Stimulated activated CD4-positive, alpha-beta T cell treated with anti-CD3 and anti-CD28 coated beads, Interleukin-1b, Interleukin-23, amount 100 ng/mL, for 48 hours (primary cell): Measurements from ENCODE around the gene TAC3.
"Not testable (repeated sequence)": the region's sequence is repeated elsewhere in the genome, so short reads cannot be mapped to it uniquely, and the experiment has no call there.

ENCODE experiments used
- DNase-seq: peaks from one replicate; pipeline ENCODE4 v3.0.0-alpha.2; 2020

Gene TAC3

DNA sequence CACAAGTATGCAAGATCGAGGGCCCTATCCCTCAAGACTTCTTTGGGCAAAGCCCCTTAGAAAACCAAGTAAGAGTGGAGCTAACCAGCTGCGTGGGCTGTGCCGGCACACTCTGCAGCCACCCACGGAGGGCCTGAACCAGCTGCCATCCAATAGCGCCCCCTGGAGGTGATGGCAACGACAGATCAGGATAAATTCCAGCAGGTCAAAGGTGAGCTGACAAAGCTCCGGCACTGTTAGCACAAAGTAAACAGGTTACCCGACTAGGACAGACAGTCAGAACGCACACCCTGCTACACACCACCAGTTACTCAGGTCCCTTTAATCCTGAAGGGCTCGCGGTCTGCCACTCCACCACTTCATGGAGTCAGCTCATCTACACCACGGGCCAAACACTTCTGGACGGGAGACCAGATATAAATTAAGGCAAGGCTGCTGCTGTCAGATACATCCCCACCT, 14.9 kb downstream of the TAC3 start:
- peak; percentile 78 for DNase-seq

DNA sequence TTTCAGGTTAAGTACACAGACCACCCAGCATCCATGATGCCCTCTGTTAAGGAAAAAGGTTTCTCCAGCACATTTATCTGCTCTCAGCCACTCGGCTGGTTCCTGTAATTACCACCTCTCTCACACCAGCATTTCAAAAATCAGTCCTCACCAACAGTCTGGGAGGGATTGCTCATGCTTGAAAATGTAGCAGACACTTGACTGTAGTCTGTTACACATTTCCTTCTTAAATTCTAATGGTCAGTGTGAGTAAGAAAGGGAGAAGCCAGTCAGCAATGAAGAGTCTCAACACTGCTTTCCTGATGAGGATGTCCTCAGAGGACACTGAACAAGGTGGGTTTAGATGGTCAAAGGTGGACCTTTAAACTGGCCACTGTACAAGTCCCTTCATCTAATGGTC, 15.9 kb downstream of the TAC3 start:
- DNase-seq, result no peak

DNA sequence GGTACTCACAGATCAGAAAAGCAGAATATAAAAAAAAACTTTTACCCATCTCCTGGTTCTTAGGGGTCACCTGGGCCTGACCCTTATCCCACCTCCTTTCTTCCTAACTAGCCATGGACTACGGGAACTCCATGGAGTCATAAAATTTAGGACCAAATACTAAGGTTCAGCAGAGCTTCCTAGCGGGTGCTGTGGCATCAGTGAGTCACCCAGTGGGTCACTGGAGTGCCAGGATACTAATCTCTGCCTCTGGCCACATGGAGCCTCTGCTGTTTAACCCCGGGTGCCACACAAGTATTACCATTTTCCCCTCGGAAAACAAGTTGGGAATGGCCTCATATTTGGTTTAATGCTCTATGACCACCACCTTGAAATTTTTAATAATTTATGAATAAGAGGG, 16.9 kb downstream of the TAC3 start:
- DNase-seq, result no peak

DNA sequence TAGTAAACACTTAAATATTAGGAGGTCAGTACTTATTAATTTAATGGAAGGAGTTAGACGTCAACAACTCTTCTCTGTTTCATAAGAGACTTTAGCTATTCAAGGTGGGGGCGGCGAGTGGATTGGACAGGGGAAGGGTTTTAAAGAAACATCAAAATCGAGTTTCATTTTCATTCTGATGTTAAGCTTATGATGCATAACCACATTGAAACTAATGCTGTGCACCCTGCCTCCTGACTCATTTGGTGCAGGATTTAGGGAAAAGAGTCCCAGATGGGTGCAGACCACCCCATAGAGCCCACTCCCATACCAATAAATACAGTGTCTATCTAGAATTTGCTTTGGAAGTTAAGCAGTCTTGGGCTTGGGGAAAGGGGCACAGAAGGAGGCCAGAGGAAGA, 17.3 kb downstream of the TAC3 start:
- peak; percentile 59 for DNase-seq

DNA sequence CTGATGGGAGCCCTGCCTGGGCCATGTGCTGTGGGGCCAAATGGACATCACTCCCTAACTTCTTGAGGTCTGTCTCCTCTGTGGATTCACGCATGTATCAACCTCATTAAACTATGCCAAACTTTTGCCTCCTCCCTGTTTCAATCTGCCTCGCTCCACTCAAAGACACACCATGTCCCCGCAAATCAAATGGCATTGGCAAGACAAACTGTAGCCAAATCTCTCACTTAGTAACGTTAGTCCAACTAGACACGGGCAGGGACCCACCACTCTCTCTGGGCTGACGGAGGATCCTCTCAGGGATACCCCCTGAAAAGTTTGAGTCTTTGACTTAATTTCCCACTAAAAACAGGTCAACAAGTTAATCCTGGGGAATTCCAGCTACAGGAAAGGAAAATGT, 18.0 kb downstream of the TAC3 start:
- DNase-seq, result no peak

DNA sequence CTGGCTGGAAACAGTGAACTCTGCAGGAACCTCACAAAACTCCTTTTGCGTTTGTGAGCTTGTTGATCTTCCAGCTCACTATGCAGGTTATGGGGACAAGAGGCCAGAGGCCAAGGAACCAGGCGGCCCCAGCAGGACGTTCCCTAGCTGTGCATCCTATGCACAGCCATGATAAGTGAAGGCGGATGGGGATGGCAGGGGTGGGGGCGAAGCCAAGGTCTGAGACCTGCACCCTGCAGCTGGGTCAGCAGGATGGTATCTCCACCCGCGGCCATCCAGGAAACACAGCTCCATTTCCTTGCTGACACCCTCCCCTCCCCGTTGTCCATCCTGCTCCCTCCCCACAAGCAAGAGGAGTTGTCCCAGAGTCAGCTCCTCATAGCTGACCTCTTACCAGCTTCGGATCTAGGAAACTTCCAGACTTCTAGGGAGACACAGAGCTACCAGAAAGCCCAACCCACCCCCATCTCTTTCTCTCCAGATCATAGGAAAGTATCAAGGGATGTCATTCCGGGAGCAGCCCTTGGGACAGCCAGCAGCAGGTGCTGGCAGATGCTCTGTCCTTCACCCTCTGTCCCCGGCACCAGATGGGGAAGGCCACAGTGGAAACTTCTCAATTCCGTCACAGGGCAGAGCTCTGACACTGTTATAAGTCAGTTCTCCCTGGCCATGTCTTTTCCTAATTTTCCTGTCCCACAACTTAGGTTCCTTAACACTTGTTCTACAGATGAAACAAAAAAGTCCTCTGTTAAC, 19.4 kb downstream of the TAC3 start:
- DNase-seq, result no peak

DNA sequence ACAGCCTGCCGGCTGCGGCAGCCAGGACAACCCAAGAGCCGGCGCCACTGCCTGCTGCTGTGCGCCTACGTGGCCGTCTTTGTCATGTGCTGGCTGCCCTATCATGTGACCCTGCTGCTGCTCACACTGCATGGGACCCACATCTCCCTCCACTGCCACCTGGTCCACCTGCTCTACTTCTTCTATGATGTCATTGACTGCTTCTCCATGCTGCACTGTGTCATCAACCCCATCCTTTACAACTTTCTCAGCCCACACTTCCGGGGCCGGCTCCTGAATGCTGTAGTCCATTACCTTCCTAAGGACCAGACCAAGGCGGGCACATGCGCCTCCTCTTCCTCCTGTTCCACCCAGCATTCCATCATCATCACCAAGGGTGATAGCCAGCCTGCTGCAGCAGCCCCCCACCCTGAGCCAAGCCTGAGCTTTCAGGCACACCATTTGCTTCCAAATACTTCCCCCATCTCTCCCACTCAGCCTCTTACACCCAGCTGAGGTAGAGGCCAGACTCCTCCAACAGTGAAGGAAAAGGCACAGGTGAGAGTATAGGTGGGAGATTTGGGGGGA, 20.3 kb downstream of the TAC3 start:
- DNase-seq, result no peak

DNA sequence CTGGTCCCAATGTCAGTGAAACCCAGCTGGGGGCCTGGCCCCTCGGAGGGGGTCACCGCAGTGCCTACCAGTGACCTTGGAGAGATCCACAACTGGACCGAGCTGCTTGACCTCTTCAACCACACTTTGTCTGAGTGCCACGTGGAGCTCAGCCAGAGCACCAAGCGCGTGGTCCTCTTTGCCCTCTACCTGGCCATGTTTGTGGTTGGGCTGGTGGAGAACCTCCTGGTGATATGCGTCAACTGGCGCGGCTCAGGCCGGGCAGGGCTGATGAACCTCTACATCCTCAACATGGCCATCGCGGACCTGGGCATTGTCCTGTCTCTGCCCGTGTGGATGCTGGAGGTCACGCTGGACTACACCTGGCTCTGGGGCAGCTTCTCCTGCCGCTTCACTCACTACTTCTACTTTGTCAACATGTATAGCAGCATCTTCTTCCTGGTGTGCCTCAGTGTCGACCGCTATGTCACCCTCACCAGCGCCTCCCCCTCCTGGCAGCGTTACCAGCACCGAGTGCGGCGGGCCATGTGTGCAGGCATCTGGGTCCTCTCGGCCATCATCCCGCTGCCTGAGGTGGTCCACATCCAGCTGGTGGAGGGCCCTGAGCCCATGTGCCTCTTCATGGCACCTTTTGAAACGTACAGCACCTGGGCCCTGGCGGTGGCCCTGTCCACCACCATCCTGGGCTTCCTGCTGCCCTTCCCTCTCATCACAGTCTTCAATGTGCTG, 21.0 kb downstream of the TAC3 start:
- no peak for DNase-seq

DNA sequence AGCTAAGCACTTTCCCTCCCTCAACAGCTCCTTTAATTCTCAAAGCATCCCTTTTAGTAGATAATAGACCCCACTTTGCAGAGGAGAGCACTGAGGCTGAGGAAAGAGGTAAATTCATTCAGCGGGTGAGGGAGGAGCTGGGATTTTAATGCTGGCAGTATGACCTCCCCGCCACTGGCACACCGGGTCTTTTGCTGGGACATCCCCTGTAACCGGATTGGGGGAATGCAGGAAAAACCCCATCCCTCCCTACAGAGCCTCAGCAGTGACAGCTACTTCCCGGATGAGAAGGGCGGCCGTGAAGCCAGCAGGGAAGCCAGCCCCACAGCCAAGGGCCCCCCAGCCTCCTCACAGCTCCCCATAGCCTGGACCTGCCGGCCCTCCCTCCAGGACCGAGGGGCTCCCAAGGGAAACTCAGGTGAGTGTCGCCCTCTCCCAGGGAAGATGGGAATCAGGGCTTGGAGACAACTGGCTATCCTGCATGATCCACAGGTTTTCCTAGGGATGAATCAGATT, 22.0 kb downstream of the TAC3 start:
- DNase-seq, result no peak

DNA sequence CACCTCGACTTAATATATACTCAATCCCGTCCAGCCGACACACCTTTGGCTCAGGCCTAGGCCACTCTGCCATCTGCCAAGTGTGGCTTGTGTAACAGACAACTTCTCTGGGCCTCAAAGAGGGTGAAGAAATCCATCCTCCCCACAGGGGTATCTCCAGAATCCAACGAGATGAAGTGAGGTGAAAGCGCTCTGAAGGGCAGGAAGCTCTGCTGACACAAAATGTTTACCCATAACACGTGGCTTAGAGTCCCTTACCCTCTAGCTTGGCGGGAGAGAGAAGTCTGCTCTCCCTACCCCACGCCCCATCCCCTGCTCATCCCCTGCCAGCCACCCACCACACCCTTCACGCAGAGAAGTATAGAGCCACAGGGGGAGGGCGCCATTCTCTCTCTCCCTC, 23.0 kb downstream of the TAC3 start:
- DNase-seq, result no peak

DNA sequence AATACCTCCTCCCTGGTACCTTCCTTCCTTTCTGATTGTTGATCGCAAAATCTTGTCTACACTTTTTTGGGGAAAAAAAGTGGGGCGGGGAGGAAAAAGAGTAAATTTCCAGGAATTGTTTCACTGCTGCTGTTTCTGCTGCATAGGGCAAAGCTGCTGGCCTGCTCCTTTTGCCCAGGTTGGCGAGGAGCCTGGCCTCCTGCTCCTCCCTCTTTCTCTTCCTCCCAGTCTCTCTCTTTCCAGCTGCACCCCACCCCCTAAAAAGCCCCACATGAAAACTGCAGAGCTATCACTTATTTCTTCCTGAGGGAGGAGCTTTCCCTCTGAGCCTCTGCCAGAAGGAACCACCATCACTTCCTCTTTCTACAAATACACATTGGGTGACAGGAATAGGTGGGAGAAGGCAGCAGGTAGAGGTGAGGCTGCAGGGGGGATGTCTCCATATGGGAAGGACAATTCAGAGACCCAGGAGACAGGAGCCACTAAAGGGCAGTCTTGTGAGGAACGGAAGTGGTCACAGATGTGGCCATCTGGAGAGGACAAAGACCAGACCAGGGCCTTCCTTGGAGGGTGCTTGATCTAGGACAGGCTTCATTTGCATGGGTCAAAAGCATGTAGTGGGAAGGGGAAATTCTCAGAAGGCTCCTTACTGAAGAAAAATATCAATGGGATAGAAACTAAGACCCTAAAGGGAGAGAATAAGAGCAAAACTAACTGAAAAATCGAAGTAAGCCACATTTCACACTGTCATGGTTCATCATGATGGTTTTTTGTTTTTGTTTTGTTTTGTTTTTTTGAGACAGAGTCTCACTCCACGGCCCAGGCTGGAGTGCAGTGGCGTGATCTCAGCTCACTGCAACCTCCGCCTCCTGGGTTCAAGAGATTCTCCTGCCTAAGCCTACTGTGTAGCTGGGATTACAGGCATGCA, 24.7 kb downstream of the TAC3 start:
- no peak for DNase-seq

DNA sequence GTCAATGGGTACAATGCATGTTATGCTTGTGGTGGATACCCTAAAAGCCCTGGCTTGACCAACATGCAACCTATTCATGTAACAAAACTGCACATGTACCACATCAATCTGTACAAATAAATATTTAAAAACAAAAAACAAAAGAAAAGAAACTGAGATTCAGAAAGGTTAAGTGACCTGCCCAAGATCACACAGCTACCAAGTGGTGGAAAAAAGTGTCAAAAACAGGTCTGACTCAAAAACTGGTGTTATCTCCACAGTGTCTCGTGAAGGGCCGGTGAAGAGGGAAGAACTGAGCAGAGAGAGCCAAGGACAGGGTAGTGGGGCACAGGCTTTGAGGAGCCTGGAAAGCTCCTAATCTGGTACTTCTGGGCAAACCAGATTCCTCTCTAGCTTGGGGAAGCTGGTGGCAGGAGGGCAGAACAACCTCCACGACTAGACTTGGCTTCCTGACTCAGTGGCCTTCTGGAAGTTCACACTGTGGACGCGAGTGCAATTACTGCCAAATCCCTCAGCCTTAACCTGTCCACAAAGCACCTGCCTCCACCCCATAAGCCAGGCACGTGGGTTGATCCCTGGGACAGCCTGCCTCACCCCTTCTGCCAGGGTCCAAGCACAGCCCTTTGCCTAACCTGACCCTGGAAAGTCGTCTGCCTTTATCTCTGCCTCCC, 25.5 kb downstream of the TAC3 start:
- no peak for DNase-seq

DNA sequence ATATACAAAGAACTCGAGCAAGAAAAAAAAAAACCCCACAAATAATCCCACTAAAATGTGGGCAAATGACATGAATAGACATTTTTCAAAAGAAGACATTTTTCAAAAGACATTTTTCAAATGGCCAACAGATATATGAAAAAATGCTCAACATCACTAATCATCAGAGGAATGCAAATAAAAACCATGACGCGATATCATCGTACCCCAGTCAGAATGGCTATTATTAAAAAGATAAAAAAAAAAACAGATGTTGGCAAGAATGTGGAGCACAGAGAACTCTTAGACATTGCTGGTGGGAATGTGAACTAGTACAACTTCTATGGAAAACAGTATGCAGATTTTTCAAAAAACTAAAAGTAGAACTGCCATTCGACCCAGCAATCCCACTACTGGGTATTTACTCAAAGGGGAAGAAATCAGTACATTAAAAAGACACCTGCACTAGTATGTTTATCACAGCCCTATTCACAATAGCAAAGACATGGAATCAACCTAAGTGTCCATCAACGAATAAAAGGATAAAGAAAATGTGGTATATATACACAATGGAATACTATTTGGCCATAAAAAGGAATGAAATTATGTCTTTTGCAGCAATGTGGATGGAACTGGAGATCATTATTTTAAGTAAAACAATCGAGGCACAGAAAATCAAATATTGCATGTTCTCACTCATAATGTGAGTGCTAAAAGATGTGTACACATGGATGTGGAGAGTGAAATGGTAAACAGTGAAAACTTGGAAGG, 26.3 kb downstream of the TAC3 start:
- DNase-seq, result no peak

DNA sequence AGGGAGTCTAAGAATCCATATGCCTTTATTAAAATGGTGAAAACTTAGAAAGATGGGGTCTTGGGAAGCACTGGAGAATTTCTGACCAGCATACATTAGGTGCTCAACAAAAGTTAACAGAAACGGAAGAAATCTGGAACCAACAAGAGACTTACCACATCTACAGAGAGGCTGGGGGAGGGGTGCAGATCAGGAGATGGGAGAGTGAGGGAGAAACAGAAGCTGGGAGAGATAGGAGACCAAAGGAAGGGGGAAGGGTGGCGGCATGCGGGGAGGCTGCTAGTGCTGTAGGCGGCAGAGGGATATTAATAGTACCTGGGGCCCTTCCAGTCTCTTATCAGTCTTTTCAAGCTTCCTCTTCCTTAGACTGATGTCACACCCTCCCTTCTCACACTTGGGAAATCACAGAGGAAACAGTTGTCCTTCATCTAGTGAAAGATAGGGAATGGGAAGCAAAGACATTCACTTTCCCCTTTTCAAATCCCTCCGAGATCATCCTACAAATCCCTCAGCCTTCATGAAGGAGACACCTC, 28.1 kb downstream of the TAC3 start:
- DNase-seq, result no peak

DNA sequence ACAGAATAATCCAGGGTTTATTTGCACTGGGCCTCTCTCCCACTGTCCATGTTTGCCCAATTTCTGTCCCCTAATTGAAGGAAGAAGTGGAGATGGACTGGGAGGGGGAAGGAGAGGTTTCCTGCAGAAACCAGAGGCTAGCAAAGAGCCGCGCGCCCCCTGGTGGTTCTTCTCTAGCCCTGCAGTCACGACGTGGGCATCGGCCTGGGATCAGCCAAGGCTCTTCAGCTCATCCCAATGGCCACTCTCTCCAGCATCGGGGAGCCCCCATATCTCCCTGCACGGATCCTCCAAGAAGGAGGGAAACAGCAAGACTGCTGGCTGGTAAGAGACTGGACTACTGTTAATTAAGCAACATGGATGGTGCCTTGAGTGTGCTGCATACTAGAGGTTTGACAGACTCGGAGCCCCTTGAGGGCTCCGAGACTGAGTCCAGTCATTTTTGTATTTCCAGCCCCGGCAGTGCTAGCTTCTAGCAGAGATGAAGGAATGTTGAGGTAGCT, 28.7 kb downstream of the TAC3 start:
- DNase-seq, result peak; percentile 70

DNA sequence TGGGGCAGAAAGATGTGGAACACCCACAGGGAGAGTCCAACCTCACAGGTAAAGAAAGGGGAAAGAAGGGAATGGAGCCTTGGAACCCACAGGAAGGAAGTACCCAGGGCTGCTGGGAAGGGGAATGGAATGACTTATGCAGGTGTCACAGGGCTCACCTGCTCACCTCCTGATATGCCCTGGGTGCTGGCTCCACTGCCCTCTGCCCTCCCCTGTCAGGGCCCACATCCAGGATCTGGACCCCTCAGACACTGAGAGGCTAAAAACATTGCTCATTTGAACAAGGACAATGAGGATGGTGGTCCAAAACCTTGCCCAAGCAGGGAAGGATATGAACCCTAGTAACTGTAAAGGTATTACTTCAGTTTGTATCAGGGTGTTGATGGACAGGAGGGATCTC, 29.3 kb downstream of the TAC3 start:
- DNase-seq, result no peak

DNA sequence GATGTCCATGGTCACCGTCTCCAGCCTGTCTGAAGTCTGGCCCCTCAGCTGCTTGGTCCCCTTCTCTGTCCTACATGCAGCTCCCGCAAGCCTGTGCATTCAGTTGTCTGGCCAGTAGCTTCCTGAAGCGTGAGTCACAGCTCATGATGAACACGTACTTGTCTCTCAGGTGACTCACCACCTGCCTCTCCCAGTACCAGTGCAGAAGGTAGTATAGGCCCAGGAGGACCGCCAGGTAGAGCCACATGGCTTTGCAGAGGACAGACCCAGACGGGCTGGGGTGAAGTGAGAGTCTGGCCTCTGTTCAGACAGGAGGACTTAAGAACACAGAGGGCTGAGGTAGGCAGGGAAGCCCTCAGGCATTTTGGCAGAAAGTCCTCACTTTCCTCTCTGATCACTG, 30.6 kb downstream of the TAC3 start:
- peak; percentile 38 for DNase-seq

DNA sequence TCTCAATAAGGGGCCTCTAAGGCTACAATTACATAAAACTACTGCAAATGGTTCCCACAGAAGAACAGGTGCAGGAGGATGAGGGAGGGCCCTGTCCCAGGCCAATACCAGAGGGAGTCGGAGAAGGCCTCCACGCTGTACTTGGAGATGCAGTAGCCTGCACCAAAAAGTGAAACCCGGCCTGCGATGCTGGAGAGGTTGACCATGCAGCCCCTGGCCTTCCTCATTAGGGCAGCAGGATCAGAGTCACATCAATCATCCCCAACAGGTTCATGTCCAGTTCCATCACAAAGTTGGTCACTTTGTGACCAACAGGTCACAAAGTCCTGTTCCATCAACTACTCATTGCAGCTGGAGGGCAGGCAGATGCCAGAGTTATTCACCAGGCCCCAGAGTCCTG, 32.9 kb downstream of the TAC3 start:
- DNase-seq, result no peak

DNA sequence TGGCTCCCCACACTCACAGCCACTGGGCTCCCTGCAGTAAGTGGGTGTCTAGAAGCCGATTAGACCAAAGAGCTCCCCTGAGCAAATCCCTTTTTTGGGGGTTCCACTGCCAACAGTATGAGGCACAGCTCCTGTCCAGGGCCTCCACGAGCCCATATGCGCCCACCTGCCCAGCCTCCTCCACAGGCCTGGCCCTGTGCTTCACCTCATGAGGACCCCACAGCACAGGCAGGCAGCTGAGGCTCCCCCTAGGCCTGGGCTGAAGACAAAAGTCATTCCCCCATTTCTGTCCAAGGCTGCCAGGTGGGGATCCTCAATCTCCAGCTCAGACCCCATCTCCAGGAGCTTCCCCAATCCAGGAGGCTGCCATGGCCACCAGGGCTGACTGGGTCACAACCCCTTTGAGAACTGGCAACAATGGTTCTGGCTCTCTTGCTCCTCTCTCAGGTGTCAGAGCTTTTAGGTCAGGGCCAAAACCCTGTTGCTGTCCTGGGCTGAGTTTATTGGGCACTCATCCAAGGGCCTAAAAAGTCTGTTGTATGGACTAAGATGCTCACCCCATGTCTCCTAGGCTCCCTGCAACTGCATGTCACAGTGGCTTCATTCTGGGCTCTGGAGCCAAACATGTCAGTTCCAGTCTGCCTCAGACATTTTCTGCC, 33.6 kb downstream of the TAC3 start:
- DNase-seq, result not testable (repeated sequence)

DNA sequence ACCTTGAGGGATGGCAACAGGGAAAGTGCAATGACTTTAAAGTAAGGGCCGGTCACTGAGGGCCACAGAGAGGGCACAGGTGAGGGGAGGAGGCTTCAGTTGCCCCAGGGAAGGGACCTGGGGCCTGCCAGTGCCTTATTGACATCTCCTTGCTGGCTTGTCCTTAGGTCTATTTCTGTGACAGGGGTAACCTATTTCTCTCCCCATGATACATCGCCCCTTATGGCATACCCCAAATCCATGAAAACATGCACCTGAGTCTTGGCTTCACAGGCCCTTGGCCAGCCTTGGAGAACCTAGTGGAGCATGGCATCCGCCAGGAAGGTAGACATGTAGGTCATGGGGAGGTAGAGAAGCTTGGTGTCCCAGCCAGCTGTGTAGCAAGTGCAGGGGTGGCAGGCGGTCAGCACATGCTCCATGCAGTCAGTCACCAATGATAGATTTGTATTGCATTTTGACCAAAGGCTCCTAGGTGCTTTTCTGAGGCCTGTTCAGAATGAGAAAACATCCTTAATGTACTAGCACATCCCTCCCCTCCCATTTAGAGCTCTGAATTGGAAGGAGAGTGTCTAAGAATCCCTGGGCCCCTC, 35.3 kb downstream of the TAC3 start:
- DNase-seq, result no peak
